Measurements from ENCODE around the gene HK3. TPM values are rescaled to one million over a fixed set of nuclear protein-coding genes. Genes with fewer than 3 reads are reported as not detected.

The HK3 gene
- total RNA-seq, 1 donor from 2014 or later, result 61.2 TPM

DNA sequence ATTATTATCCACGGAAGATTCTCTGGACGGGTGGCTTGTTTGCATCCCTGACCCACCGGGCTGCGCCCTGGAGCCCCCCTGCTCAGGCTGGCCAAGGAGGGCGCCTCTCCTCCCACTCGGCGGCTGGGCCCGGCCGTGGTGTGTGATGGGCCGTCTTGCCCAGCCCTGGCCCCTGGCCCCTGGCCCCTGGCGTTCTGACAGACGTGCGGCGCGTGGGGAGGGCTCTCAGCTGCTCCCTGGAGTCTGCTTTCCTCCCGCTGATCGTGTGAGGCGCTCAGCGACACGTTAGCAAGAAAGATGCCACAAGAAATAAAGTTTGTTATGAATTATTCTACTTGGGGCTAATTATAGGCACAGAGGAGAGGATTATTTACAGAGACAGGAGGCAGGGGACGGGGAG is 55.5 kb downstream of the HK3 start:
- TF ChIP-seq CTCF (IDR thresholded peaks at IDR 0.05), result no peak
- H3K36me3 ChIP-seq, result no peaks in the 10 kb centered on the region
- DNase-seq (no peak), ATAC-seq (no peak)
- H3K9me3 ChIP-seq, result no peaks in the 10 kb centered on the region
- no peak overlapping the region for H3K27ac ChIP-seq
- no peaks in the 10 kb centered on the region for H3K4me1 ChIP-seq
- intact Hi-C loops (cut with DNase I), result no loop called here
- peaks cover 70% of the 10 kb centered on the region for H3K27me3 ChIP-seq (ENCODE audit: low read depth)
- H3K4me3 ChIP-seq, result no peak overlapping the region

- peaks cover 27% of the 10 kb centered on the region for H3K27me3 ChIP-seq (ENCODE audit: low read depth)
- peak; percentile 88 to 91 for ATAC-seq
- no peaks in the 10 kb centered on the region for H3K36me3 ChIP-seq
- H3K4me3 ChIP-seq, result no peak overlapping the region
- H3K4me1 ChIP-seq, result no peaks in the 10 kb centered on the region
- no peaks in the 10 kb centered on the region for H3K9me3 ChIP-seq
- DNase-seq, result peak; percentile 89
- no peak overlapping the region for H3K27ac ChIP-seq
- no peak for TF ChIP-seq CTCF (IDR thresholded peaks at IDR 0.05)
- intact Hi-C loops (cut with DNase I), result no loop called here
These were observed 61.4 kb downstream of the HK3 start for GRCh38 chr5:176837707-176838115.

DNA sequence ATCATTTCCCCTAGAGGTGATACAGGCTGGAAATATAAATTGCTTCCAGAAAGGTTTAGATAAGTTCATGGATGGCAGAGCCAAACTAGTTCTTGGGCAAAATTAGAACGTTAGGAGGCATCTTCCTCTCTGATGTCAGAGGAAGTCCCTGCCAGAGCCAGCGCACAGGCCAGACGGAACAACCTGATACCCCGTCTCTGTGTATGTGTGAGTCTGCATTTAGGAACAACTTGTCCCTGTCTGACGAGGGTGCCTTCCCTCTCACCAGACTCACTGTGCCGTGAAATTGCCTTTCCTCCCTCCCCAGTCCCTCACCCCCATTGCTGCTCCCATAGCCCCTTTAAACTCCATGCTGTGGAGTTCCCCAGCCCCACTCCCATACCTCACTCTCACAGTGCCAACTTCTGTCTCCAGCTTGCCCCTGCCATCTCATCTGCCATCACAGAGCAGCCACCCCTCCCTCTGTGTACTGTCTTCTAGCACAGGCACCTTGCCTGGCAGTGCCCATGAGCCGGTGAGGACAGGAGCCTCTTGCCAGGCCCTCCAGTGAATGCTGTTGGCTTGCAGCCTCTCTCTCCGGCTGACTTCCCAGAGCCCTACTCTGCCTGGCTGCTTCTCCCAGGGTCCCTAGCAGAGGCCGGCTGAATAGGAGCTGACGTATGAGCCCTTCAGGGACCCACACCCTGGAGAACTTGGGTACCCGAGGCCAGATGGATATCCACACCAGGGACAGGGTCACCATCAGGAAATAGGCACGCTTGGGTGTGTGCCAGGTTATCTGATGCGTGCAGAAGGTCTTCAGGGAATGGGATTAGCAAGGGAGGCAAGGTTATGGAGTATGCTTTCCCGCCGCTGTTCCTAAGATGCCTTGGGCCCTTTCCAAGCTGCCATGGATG is 62.1 kb downstream of the HK3 start:
- Histone ChIP-seq H3K36me3 (no peaks in the 10 kb centered on the region), H3K9me3 (no peaks in the 10 kb centered on the region), H3K27ac (no peak overlapping the region), H3K27me3 (ENCODE audit: low read depth) (peaks cover 30% of the 10 kb centered on the region), H3K4me3 (no peak overlapping the region), H3K4me1 (no peaks in the 10 kb centered on the region)
- intact Hi-C loops (cut with DNase I), result no loop called here
- DNase-seq (no peak), ATAC-seq (no peak)
- no peak for TF ChIP-seq CTCF (IDR thresholded peaks at IDR 0.05)

- peaks cover 22% of the 10 kb centered on the region for H3K27me3 ChIP-seq (ENCODE audit: low read depth)
- H3K27ac ChIP-seq, result no peak overlapping the region
- intact Hi-C loops (cut with DNase I), result no loop called here
- DNase-seq (no peak), ATAC-seq (no peak)
- H3K36me3 ChIP-seq, result no peaks in the 10 kb centered on the region
- TF ChIP-seq CTCF (IDR thresholded peaks at IDR 0.05), result no peak
- no peak overlapping the region for H3K4me3 ChIP-seq
- no peaks in the 10 kb centered on the region for H3K4me1 ChIP-seq
- H3K9me3 ChIP-seq, result no peaks in the 10 kb centered on the region
These were observed 63.2 kb downstream of the HK3 start for GRCh38 chr5:176835918-176836317.

GRCh38 chr5:176833286-176833685 is 65.9 kb downstream of the HK3 start:
- DNase-seq (no peak), ATAC-seq (no peak)
- no peak overlapping the region for H3K4me3 ChIP-seq
- no peaks in the 10 kb centered on the region for H3K4me1 ChIP-seq
- H3K36me3 ChIP-seq, result no peaks in the 10 kb centered on the region
- no peak overlapping the region for H3K27ac ChIP-seq
- H3K27me3 ChIP-seq (ENCODE audit: low read depth), result peaks cover 14% of the 10 kb centered on the region
- intact Hi-C loops (cut with DNase I), result no loop called here
- no peak for TF ChIP-seq CTCF (IDR thresholded peaks at IDR 0.05)
- no peaks in the 10 kb centered on the region for H3K9me3 ChIP-seq
